G401 (cell line): Measurements from ENCODE around the gene DNAI2. TPM values are rescaled to one million over a fixed set of nuclear protein-coding genes. Genes with fewer than 3 reads are reported as not detected.

ENCODE experiments used
- DNase-seq: peaks from one replicate; pipeline ENCODE4 v3.0.0-alpha.2; 2015; ENCODE audit warnings: low spot score
- in situ Hi-C: cut with HindIII; loops from 2 replicates; pipeline ENCODE4 v1.10.0; 2016; ENCODE audit warnings: low sequenced_read_pairs, mixed read lengths
- total RNA-seq: library from RNA; depleted of rRNA; stranded (reverse); fragments of >200 nt; shearing (Covaris generic); gene quantifications from 2 replicates; pipeline ENCODE4 v1.2.3, GENCODE V29; 2014; rRNA removed

Gene DNAI2
- total RNA-seq, 1 experiment from 2014 or later, result not detected

DNA sequence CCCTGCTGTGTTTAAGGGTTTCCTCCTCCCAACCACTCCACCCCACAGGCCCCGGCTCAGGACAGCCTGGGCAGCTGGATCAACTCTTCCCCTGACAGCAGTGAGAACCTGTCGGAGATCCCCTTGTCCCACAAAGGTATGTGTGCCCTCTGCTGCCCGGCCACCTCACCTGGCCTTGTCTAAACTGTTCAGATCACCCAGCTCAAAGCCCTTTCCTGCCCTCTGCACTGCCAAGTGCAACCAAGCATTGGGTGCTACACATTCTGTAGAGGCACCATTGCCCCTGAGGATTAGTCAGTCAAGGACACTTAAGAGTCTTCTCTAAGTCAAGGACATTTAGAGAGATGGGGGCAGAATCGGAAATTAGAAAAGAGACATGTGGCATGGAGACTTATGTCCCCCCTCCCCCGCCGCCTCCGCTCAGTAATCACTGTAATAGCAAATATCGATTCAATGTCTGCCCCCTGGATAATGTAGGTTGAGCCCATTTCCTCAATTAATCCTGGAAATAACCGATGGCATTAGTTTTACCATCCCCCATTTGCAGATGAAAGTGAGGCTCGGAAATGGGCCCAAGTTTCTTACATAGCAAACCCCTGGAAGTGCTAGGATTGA is 79.5 kb downstream of the DNAI2 start:
- in situ Hi-C loops, result no loop called here
- no peak for DNase-seq

DNA sequence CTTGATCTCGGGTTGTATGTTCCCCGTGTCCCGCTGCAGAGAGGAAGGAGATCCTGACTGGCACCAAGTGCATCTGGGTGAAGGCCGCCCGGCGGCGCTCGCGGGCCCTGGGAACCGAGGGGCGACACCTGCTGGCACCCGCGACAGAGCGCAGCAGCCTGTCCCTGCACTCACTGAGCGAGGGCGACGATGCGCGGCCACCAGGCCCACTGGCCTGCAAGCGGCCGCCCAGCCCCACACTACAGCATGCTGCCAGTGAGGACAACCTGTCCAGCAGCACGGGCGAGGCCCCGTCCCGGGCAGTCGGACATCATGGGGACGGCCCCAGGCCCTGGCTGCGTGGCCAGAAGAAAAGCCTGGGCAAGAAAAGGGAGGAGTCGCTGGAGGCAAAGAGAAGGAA is 80.1 kb downstream of the DNAI2 start:
- in situ Hi-C loops, result no loop called here
- DNase-seq, result no peak

DNA sequence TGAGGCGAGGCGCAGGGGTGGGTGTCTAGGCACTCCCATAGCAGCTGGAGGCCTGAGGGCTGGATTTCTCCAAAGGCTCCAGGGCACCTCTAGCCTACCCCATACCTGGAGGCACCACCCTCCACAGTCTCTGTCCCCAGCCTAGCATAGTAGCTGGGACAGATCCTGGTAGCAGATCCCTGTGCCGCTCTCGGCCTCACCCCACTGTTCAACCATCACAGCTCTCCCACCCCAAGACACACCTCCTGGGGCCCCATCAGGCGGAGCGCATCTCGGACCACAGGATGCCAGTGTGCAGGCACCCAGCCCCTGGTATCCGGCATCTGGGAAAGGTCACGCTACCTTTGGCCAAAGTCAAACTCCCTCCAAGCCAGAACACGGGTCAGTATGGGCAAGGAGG is 80.5 kb downstream of the DNAI2 start:
- in situ Hi-C loops, result no loop called here
- no peak for DNase-seq

GRCh38 chr17:74355065-74355464 is 81.0 kb downstream of the DNAI2 start:
- in situ Hi-C loops, result no loop called here
- DNase-seq, result no peak

DNA sequence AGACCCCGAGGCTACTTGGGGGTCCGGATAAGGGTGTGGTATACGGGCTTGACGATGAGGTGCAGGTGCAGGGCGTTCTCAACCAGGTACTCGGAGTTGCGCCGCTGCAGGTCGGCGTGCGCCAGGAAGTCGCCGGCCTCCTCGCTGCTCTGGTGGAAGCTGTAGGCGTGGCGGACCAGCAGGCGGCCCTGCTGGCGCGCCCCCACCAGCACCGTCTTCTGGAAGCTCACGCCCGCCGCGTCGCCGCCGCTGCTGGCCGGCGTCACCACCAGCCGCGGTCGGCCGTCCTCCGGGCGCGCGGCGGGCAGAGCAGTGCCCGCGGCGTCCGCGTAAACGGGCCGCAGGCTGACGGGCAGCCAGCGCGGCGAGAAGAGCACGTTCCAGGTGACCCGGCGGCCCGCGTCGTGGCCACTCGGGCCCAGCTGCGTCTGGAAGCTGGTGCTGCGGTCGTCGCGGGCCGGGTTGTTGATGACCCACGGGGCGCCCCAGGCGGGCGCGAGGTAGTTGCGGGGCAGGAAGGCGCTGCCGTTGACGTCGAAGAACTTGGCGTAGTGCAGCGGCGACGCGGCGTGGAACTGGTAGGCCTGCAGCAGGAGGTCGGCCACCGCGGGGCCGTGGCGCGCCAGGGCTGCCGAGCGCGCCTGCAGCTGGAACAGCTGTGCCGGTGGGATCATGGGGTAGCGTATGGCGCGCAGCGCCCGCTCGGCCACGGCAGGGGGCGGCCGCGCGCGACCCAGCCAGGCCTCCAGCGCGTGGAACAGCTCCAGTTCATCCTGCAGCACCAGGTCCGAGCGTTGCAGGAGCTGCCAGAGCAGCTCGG is 82.8 kb downstream of the DNAI2 start:
- DNase-seq, result no peak
- in situ Hi-C loops, result no loop called here

DNA sequence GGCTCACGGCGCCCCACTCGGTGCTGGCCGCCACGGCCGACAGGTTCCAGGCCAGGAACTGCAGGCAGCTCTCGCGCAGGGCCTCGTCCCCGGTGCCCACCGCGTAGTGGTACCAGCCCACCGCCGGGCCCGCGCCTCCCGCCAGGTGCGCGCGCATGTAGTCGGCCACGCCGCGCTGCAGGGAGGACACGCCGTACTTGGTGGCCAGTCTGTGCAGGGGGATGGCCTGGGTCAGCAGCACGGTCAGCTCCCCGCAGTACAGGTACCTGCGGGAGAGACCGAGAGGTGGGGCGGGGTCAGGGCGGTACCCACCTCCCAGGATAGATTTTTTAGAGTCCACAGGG is 83.4 kb downstream of the DNAI2 start:
- in situ Hi-C loops, result no loop called here
- no peak for DNase-seq

DNA sequence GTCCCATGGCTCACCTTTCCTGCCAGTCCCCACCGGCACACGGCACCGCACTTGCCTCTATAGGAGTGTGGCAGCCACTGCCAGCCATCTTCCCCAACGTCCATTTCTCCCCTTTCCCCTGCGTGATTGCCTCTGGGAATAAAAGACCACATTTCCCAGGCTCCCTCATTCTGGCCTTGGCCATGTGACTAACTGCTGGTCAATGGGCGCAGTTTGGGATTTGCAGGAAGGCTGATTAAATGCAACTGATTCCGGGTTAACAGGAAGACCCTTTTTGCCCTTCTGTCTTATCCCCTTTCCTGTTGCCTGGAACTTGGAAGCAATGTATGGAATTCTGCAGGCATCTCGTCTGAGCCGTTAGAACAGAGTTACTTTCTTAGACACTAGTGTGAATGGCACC is 84.7 kb downstream of the DNAI2 start:
- no peak for DNase-seq
- in situ Hi-C loops, result no loop called here

GRCh38 chr17:74359916-74360315 is 85.9 kb downstream of the DNAI2 start:
- in situ Hi-C loops, result no loop called here
- no peak for DNase-seq

- in situ Hi-C loops, result no loop called here
- no peak for DNase-seq
These were observed 86.8 kb downstream of the DNAI2 start for GRCh38 chr17:74360899-74361229.

GRCh38 chr17:74361230-74362068 is 87.4 kb downstream of the DNAI2 start, which contains the start of gene BTBD17:
TSS of gene BTBD17 (minus strand) at chr17:74361868. CDS start at chr17:74361819, 49 bp downstream.
- in situ Hi-C loops, result no loop called here
- peak; percentile 13 for DNase-seq

GRCh38 chr17:74362069-74362405 is 88.0 kb downstream of the DNAI2 start:
- in situ Hi-C loops, result no loop called here
- no peak for DNase-seq

- DNase-seq, result peak; percentile 56
- in situ Hi-C loops, result no loop called here
These were observed 88.9 kb downstream of the DNAI2 start for GRCh38 chr17:74362810-74363498.

Other genes starting within 250 kb of the DNAI2 start
- 1,888 and 3,125 TPM in 2 replicates for gene RPL38, start 70.6 kb upstream of the DNAI2 start, total RNA-seq
- gene TTYH2, start 60.7 kb upstream of the DNAI2 start, total RNA-seq, result 3.4 and 7.6 TPM in 2 replicates
- not detected in 2 replicates for gene KIF19, start 52.0 kb downstream of the DNAI2 start, total RNA-seq
- not detected in 2 replicates for gene BTBD17, start 87.6 kb downstream of the DNAI2 start, total RNA-seq
- not detected in 2 replicates for gene GPR142, start 93.3 kb downstream of the DNAI2 start, total RNA-seq
- 8.7 and 9.4 TPM in 2 replicates for gene GPRC5C, start 157.9 kb downstream of the DNAI2 start, total RNA-seq
- not detected in 2 replicates for gene CD300A, start 192.4 kb downstream of the DNAI2 start, total RNA-seq